Immature natural killer cell (primary cell): ENCODE measurements around the gene OPRPN. TPM values are rescaled to one million over a fixed set of nuclear protein-coding genes. Genes with fewer than 3 reads are reported as not detected.

Experiments used
- DNase-seq, 3 donors: peaks; one replicate each; pipeline ENCODE4 v3.0.0; 2022; ENCODE audit warnings: mixed read lengths in 1 of 3
- H3K27ac Mint-ChIP-seq, 6 donors: one replicate each; pipeline ENCODE4 v1.8.0; 2020; ENCODE audit warnings: mixed read lengths in 6 of 6, mild to moderate bottlenecking in 5 of 6, inconsistent platforms in 4 of 6, moderate library complexity in 3 of 6
- H3K27me3 Mint-ChIP-seq, 3 donors: one replicate each; pipeline ENCODE4 v1.8.0; 2020 to 2021; ENCODE audit warnings: low read depth in 3 of 3, mild to moderate bottlenecking in 3 of 3, mixed read lengths in 3 of 3, moderate library complexity in 3 of 3, inconsistent platforms in 1 of 3
- H3K36me3 Mint-ChIP-seq, 3 donors: one replicate each; pipeline ENCODE4 v1.8.0; 2020; ENCODE audit warnings: mixed read lengths in 3 of 3, inconsistent platforms in 2 of 3, mild to moderate bottlenecking in 2 of 3
- H3K4me1 Mint-ChIP-seq, 2 donors: one replicate each; pipeline ENCODE4 v1.8.0; 2020; ENCODE audit warnings: inconsistent platforms in 2 of 2, mild to moderate bottlenecking in 2 of 2, mixed read lengths in 2 of 2, moderate library complexity in 1 of 2
- H3K4me3 Mint-ChIP-seq, 5 donors: one replicate each; pipeline ENCODE4 v1.8.0; 2020; ENCODE audit warnings: mild to moderate bottlenecking in 5 of 5, mixed read lengths in 5 of 5, inconsistent platforms in 3 of 5, moderate library complexity in 3 of 5
- H3K9me3 Mint-ChIP-seq, 6 donors: one replicate each; pipeline ENCODE4 v1.8.0; 2020; ENCODE audit warnings: mild to moderate bottlenecking in 6 of 6, mixed read lengths in 6 of 6, inconsistent platforms in 4 of 6, moderate library complexity in 3 of 6
- polyA plus RNA-seq, 3 donors: library from polyadenylated mRNA; unstranded; fragments of 300-500 nt; fragmentation: Illumina TruSeq; gene quantifications; one replicate each; pipeline ENCODE4 v1.2.3, GENCODE V29; 2021

Gene OPRPN
- polyA plus RNA-seq = not detected

- Mint-ChIP-seq H3K27ac (no peak within 1 kb of the TSS), H3K4me1 (no peaks in the 10 kb centered on the region), H3K36me3 (no peaks in the 10 kb centered on the region), H3K9me3 (peaks cover 0 to 5% (median 0%) of the 10 kb centered on the region in 6 donors), H3K4me3 (no peak within 1 kb of the TSS), H3K27me3 (peaks cover 0 to 2% (median 0%) of the 10 kb centered on the region in 3 donors)
- no peak for DNase-seq
Observed at GRCh38 chr4:70397580-70397979, at the start of gene OPRPN. Gene OPRPN, plus strand, starts transcription at chr4:70397940. Its CDS starts 1,346 bp downstream, at chr4:70399286.

DNA sequence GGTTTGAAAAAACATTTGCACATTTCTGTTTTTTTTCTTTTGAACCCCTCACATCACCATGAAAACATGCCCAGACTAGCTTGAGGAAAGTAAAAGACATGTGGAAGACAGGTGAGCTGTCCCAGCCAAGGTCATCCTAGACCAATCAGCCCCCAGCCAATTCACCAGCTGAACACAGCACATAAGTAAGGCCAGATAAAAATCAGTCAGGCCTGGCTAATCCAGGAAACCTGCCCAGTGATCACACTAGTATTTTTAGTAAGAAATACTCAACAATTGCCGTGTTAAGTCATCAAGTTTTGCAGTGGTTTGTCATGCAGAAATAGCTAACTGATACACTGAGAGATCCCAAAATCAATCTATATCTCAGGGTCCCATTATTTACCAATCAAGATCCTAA, 41.6 kb upstream of the OPRPN start:
- Mint-ChIP-seq H3K27me3 (peaks cover 0 to 1% (median 0%) of the 10 kb centered on the region in 3 donors), H3K4me3 (no peak overlapping the region), H3K9me3 (peaks cover 0 to 19% (median 3%) of the 10 kb centered on the region in 6 donors), H3K27ac (no peak overlapping the region), H3K36me3 (no peaks in the 10 kb centered on the region), H3K4me1 (no peaks in the 10 kb centered on the region)
- no peak for DNase-seq

GRCh38 chr4:70359115-70359661, 38.6 kb upstream of the OPRPN start:
- no peaks in the 10 kb centered on the region for H3K36me3 Mint-ChIP-seq
- H3K27ac Mint-ChIP-seq = no peak overlapping the region
- H3K4me3 Mint-ChIP-seq = no peak overlapping the region
- H3K9me3 Mint-ChIP-seq = peaks cover 0 to 8% (median 0%) of the 10 kb centered on the region in 6 donors
- no peak for DNase-seq
- no peaks in the 10 kb centered on the region for H3K4me1 Mint-ChIP-seq
- H3K27me3 Mint-ChIP-seq = peaks cover 0 to 1% (median 0%) of the 10 kb centered on the region in 3 donors

- Mint-ChIP-seq H3K27me3 (peaks cover 0 to 3% (median 1%) of the 10 kb centered on the region in 3 donors), H3K9me3 (peaks cover 0 to 5% (median 0%) of the 10 kb centered on the region in 6 donors), H3K27ac (no peak within 1 kb of the TSS), H3K36me3 (no peaks in the 10 kb centered on the region), H3K4me3 (no peak within 1 kb of the TSS), H3K4me1 (no peaks in the 10 kb centered on the region)
- no peak for DNase-seq
Observed at GRCh38 chr4:70360460-70360859, 37.3 kb upstream of the OPRPN start, which contains the start of gene SMR3A. Gene SMR3A, plus strand, starts transcription at chr4:70360760. Its CDS starts 1,356 bp downstream, at chr4:70362116.

GRCh38 chr4:70364002-70364401, 33.7 kb upstream of the OPRPN start:
- no peak for DNase-seq
- Mint-ChIP-seq H3K9me3 (peaks cover 0 to 2% (median 0%) of the 10 kb centered on the region in 6 donors), H3K4me3 (no peak overlapping the region), H3K4me1 (no peaks in the 10 kb centered on the region), H3K27me3 (peaks cover 0 to 3% (median 3%) of the 10 kb centered on the region in 3 donors), H3K27ac (no peak overlapping the region), H3K36me3 (no peaks in the 10 kb centered on the region)

DNA sequence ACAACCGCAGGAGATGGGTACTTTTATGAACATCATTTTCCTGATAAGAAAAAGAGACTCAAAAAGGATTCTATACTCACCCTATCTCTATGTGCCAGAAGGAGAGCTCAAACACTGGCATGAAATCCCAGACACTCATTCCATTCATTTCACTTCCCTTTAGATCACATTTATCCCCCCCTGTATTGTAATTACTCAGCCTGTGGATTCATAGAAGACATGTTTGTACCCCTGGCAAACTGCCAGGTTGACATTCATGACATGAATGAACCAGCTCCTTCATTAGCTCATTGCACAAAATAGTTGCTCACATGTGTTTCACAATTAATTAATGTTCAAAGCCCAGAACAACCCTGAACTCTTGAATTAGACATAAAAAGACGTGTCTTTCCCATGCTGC, 32.3 kb upstream of the OPRPN start:
- no peaks in the 10 kb centered on the region for H3K36me3 Mint-ChIP-seq
- peaks cover 0 to 2% (median 0%) of the 10 kb centered on the region in 6 donors for H3K9me3 Mint-ChIP-seq
- no peaks in the 10 kb centered on the region for H3K4me1 Mint-ChIP-seq
- H3K27me3 Mint-ChIP-seq = peaks cover 0 to 3% (median 3%) of the 10 kb centered on the region in 3 donors
- H3K27ac Mint-ChIP-seq = no peak overlapping the region
- H3K4me3 Mint-ChIP-seq = no peak overlapping the region
- no peak for DNase-seq

GRCh38 chr4:70367813-70368212, 29.9 kb upstream of the OPRPN start:
- Mint-ChIP-seq H3K9me3 (peaks cover 0 to 2% (median 0%) of the 10 kb centered on the region in 6 donors), H3K36me3 (no peaks in the 10 kb centered on the region), H3K27ac (no peak overlapping the region), H3K27me3 (peaks cover 0 to 3% (median 3%) of the 10 kb centered on the region in 3 donors), H3K4me1 (no peaks in the 10 kb centered on the region), H3K4me3 (no peak overlapping the region)
- DNase-seq = no peak

- no peak for DNase-seq
- no peaks in the 10 kb centered on the region for H3K4me1 Mint-ChIP-seq
- H3K4me3 Mint-ChIP-seq = no peak overlapping the region
- no peaks in the 10 kb centered on the region for H3K36me3 Mint-ChIP-seq
- peaks cover 0 to 1% (median 0%) of the 10 kb centered on the region in 3 donors for H3K27me3 Mint-ChIP-seq
- peaks cover 0 to 10% (median under 1%) of the 10 kb centered on the region in 6 donors for H3K9me3 Mint-ChIP-seq
- no peak overlapping the region for H3K27ac Mint-ChIP-seq
Observed at GRCh38 chr4:70371987-70372386, 25.8 kb upstream of the OPRPN start.

DNA sequence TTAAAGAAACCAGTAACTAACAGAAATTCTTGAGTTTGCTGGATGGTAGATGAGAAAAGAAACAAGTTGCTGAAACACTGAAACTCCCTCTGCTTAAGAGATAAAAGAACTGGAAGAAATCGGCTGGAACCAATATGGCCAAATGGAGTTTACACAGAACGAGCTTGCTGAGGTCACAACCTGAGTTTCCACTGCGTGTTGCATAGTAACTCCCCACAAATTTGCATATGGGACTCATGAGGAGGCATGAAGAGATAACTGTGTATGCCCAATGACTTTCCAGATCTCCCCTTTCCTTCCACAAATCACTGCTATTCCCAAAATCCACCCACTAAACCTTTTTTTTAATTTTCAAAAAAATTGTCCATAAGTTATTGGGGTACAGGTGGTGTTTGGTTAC, 25.0 kb upstream of the OPRPN start:
- Mint-ChIP-seq H3K4me3 (no peak overlapping the region), H3K36me3 (no peaks in the 10 kb centered on the region), H3K9me3 (peaks cover 0 to 10% (median under 1%) of the 10 kb centered on the region in 6 donors), H3K27me3 (peaks cover 0 to 1% (median 0%) of the 10 kb centered on the region in 3 donors), H3K4me1 (no peaks in the 10 kb centered on the region), H3K27ac (no peak overlapping the region)
- no peak for DNase-seq

DNA sequence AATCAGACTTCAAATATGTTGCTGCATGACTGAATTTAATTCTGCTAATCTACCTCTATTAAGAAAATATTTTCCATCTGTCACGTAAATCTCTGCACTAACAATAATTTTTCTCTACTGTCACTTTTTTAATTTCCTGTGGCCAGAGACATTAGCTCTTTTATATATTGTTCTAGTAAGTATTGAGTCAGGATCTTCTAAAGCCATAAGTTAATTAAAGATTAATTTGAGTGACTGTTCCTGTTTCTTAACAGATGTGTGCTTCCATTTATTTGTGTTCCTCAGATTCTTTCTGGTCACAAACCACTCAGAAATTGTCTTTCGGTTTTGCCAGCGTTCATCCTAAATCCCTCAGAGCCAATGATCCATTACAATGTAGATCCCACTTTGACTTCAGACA, 17.2 kb upstream of the OPRPN start:
- H3K9me3 Mint-ChIP-seq = peaks cover 0 to 6% (median under 1%) of the 10 kb centered on the region in 6 donors
- no peaks in the 10 kb centered on the region for H3K36me3 Mint-ChIP-seq
- H3K4me1 Mint-ChIP-seq = no peaks in the 10 kb centered on the region
- H3K4me3 Mint-ChIP-seq = no peak overlapping the region
- DNase-seq = no peak
- H3K27me3 Mint-ChIP-seq = peaks cover 0 to 3% (median 0%) of the 10 kb centered on the region in 3 donors
- no peak overlapping the region for H3K27ac Mint-ChIP-seq

DNA sequence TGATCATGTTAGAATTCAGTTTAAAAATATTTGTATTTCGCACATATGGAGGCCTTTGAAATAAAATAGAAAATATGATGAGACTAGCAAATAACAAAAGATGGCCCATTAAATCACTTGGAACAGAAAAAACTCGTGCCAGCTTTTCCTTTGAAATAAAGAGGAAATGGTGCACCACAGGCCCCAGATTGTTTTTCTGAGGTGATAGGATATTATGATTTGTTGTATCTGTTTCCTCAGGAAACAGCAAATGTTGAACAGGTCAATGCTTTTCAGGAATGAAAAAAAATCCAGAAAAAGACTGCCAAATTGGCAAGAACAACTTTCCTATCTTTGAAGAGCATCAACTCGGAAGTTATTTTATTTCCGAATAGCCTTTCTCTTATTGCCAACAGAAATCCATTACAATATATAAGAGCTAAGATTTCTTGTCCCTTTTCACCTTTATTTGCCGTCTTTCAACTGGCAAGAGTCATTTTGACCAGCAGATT, 15.0 kb upstream of the OPRPN start, which contains the start of gene SMR3B:
TSS of gene SMR3B (plus strand) at position 441 of the 491 bp plus-strand sequence. CDS start 1,380 bp downstream, outside the sequence.
- no peak within 1 kb of the TSS for H3K4me3 Mint-ChIP-seq
- H3K4me1 Mint-ChIP-seq = no peaks in the 10 kb centered on the region
- no peaks in the 10 kb centered on the region for H3K36me3 Mint-ChIP-seq
- no peak for DNase-seq
- H3K27ac Mint-ChIP-seq = no peak within 1 kb of the TSS
- H3K27me3 Mint-ChIP-seq = peaks cover 0 to 2% (median 0%) of the 10 kb centered on the region in 3 donors
- peaks cover 0 to 5% (median 0%) of the 10 kb centered on the region in 6 donors for H3K9me3 Mint-ChIP-seq

GRCh38 chr4:70392057-70392776, 5.5 kb upstream of the OPRPN start:
- no peak for DNase-seq
- H3K36me3 Mint-ChIP-seq = no peaks in the 10 kb centered on the region
- H3K27ac Mint-ChIP-seq = no peak overlapping the region
- no peaks in the 10 kb centered on the region for H3K4me1 Mint-ChIP-seq
- H3K27me3 Mint-ChIP-seq = peaks cover 0 to 4% (median 0%) of the 10 kb centered on the region in 3 donors
- H3K4me3 Mint-ChIP-seq = no peak overlapping the region
- peaks cover 0 to 8% (median 2%) of the 10 kb centered on the region in 6 donors for H3K9me3 Mint-ChIP-seq

- H3K36me3 Mint-ChIP-seq = no peaks in the 10 kb centered on the region
- H3K27ac Mint-ChIP-seq = no peak overlapping the region
- H3K9me3 Mint-ChIP-seq = peaks cover 0 to 5% (median 1%) of the 10 kb centered on the region in 6 donors
- peaks cover 0 to 2% (median 0%) of the 10 kb centered on the region in 3 donors for H3K27me3 Mint-ChIP-seq
- H3K4me1 Mint-ChIP-seq = no peaks in the 10 kb centered on the region
- DNase-seq = no peak
- no peak overlapping the region for H3K4me3 Mint-ChIP-seq
Observed at GRCh38 chr4:70399319-70399718, 1.6 kb downstream of the OPRPN start.

DNA sequence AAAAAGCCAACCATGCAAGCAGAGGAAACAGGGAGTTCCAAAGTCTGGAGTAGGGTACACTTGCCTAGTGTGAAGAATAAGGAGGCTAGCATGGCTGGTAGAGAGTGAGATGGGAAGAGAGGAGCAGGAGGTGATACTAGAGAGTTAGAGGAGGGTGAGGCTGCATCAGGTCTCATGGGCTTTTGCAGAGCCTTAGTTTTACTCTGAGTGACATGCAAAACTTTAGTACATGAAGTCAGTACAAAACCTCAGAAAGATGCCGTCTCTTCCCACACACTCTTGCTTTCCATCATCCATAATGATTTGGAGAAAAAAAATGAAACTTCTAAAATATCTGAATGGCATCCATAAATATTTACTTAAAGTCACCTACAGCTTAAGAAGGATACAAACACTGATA, 5.0 kb downstream of the OPRPN start:
- H3K27ac Mint-ChIP-seq = no peak overlapping the region
- H3K27me3 Mint-ChIP-seq = peaks cover 0 to 5% (median 1%) of the 10 kb centered on the region in 3 donors
- peaks cover 0 to 3% (median under 1%) of the 10 kb centered on the region in 6 donors for H3K9me3 Mint-ChIP-seq
- H3K36me3 Mint-ChIP-seq = no peaks in the 10 kb centered on the region
- no peaks in the 10 kb centered on the region for H3K4me1 Mint-ChIP-seq
- H3K4me3 Mint-ChIP-seq = no peak overlapping the region
- no peak for DNase-seq
